Natural killer cell (primary cell): ENCODE measurements around the gene NPAS3. TPM values are rescaled to one million over a fixed set of nuclear protein-coding genes. Genes with fewer than 3 reads are reported as not detected.

ENCODE experiments used
- ATAC-seq, 3 donors: fragments of 150-1000 bp in 2 of 3; fragments of 200-7000 bp in 1 of 3; cut with Tn5 transposase; 1 replicate in 1 of 3; 2 replicates in 2 of 3; pipeline ENCODE4 v1.10.0; 2021; ENCODE audit warnings: mild to moderate bottlenecking in 2 of 3, moderate library complexity in 2 of 3
- DNase-seq, 2 donors: peaks; one replicate each; pipeline versions ENCODE4 v3.0.0 to v3.0.0-alpha.2; 2013 to 2021; ENCODE audit warnings: mixed read lengths in 1 of 2
- H3K27ac ChIP-seq: one replicate; pipeline ENCODE4 v1.5.1; 2013; ENCODE audit warnings: mild to moderate bottlenecking, low read length
- H3K27me3 ChIP-seq: one replicate; pipeline ENCODE4 v1.6.1; 2013; ENCODE audit warnings: low read length; ENCODE audit not compliant: control insufficient read depth, insufficient read depth
- H3K36me3 ChIP-seq: one replicate; pipeline ENCODE4 v1.6.1; 2013; ENCODE audit warnings: low read length; ENCODE audit not compliant: control insufficient read depth, insufficient read depth
- H3K4me1 ChIP-seq: one replicate; pipeline ENCODE4 v1.6.1; 2013; ENCODE audit warnings: low read length; ENCODE audit not compliant: control insufficient read depth, insufficient read depth
- H3K4me3 ChIP-seq: one replicate; pipeline ENCODE4 v1.5.1; 2013; ENCODE audit warnings: low read length
- H3K9me3 ChIP-seq: one replicate; pipeline ENCODE4 v1.6.1; 2013; ENCODE audit warnings: low read length; ENCODE audit not compliant: control insufficient read depth, insufficient read depth
- H3K27ac Mint-ChIP-seq, 2 donors: one replicate each; pipeline ENCODE4 v1.8.0; 2022; ENCODE audit warnings: mild to moderate bottlenecking in 2 of 2, mixed read lengths in 2 of 2, moderate library complexity in 1 of 2
- H3K27me3 Mint-ChIP-seq, 2 donors: one replicate each; pipeline ENCODE4 v1.8.0; 2022; ENCODE audit warnings: low read depth in 2 of 2, mixed read lengths in 2 of 2
- H3K36me3 Mint-ChIP-seq: one replicate; pipeline ENCODE4 v1.8.0; 2022; ENCODE audit warnings: mixed read lengths
- H3K4me1 Mint-ChIP-seq, 2 donors: one replicate each; pipeline ENCODE4 v1.8.0; 2022; ENCODE audit warnings: mixed read lengths in 2 of 2
- H3K4me3 Mint-ChIP-seq: one replicate; pipeline ENCODE4 v1.8.0; 2022; ENCODE audit warnings: mild to moderate bottlenecking, moderate library complexity, mixed read lengths
- H3K9me3 Mint-ChIP-seq, 2 donors: one replicate each; pipeline ENCODE4 v1.8.0; 2022; ENCODE audit warnings: mixed read lengths in 2 of 2
- WGBS: methylation state at CpG from one replicate; pipeline ENCODE4 v1.1.7; 2013; ENCODE audit warnings: missing lambda C conversion rate; ENCODE audit not compliant: insufficient coverage; 5-methylcytosine and 5-hydroxymethylcytosine counted together
- intact Hi-C: fragments of 100-400 bp; cut with micrococcal nuclease; formaldehyde crosslinking; loops from one replicate; pipeline ENCODE4 v1.14.2; 2022
- total RNA-seq, 4 donors: library from RNA; stranded (reverse); fragments of 120-200 nt in 1 of 4; gene quantifications; one replicate each; pipeline versions ENCODE4 v1.2.3 to v1.2.4, GENCODE V29; 2013 to 2022
- TF ChIP-seq, protein P1 (sequence below): fragments of 200-600 bp; IDR thresholded peaks from one replicate; pipeline ENCODE4 v1.8.0; 2022; ENCODE audit warnings: antibody characterized with exemption

NPAS3 gene
- total RNA-seq, 3 donors from 2014 or later (not counting 1 experiment from before 2014, with no cell fraction given): not detected

GRCh38 chr14:33210311-33210710, 271.6 kb downstream of the NPAS3 start:
- TF ChIP-seq, protein P1, sequence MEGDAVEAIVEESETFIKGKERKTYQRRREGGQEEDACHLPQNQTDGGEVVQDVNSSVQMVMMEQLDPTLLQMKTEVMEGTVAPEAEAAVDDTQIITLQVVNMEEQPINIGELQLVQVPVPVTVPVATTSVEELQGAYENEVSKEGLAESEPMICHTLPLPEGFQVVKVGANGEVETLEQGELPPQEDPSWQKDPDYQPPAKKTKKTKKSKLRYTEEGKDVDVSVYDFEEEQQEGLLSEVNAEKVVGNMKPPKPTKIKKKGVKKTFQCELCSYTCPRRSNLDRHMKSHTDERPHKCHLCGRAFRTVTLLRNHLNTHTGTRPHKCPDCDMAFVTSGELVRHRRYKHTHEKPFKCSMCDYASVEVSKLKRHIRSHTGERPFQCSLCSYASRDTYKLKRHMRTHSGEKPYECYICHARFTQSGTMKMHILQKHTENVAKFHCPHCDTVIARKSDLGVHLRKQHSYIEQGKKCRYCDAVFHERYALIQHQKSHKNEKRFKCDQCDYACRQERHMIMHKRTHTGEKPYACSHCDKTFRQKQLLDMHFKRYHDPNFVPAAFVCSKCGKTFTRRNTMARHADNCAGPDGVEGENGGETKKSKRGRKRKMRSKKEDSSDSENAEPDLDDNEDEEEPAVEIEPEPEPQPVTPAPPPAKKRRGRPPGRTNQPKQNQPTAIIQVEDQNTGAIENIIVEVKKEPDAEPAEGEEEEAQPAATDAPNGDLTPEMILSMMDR: no peak
- no peak for DNase-seq
- H3K4me1 Mint-ChIP-seq: no peaks in the 10 kb centered on the region
- Histone ChIP-seq H3K9me3 (peaks cover 5% of the 10 kb centered on the region), H3K4me1 (no peaks in the 10 kb centered on the region), H3K27me3 (no peaks in the 10 kb centered on the region), H3K4me3 (no peak overlapping the region), H3K36me3 (no peaks in the 10 kb centered on the region), H3K27ac (no peak overlapping the region)
- no peak for ATAC-seq
- H3K9me3 Mint-ChIP-seq: peaks cover 3 to 6% of the 10 kb centered on the region in 2 donors
- H3K27ac Mint-ChIP-seq: no peak overlapping the region
- H3K4me3 Mint-ChIP-seq: no peak overlapping the region
- no peaks in the 10 kb centered on the region for H3K27me3 Mint-ChIP-seq
- intact Hi-C loops: no loop called here
- H3K36me3 Mint-ChIP-seq: no peaks in the 10 kb centered on the region

GRCh38 chr14:33218026-33218425, 279.3 kb downstream of the NPAS3 start:
- ATAC-seq (no peak), DNase-seq (no peak)
- 38% methylated on average over 1 of the region's 2 CpGs for WGBS
- Histone ChIP-seq H3K4me1 (no peaks in the 10 kb centered on the region), H3K27me3 (no peaks in the 10 kb centered on the region), H3K36me3 (no peaks in the 10 kb centered on the region), H3K27ac (no peak overlapping the region), H3K4me3 (no peak overlapping the region), H3K9me3 (no peaks in the 10 kb centered on the region)
- Mint-ChIP-seq H3K27me3 (no peaks in the 10 kb centered on the region), H3K4me1 (no peaks in the 10 kb centered on the region), H3K36me3 (no peaks in the 10 kb centered on the region), H3K27ac (no peak overlapping the region), H3K4me3 (no peak overlapping the region), H3K9me3 (peaks cover 2 to 10% of the 10 kb centered on the region in 2 donors)
- TF ChIP-seq, protein P1: no peak
- intact Hi-C loops: no loop called here

- ATAC-seq: no peak
- DNase-seq: no peak
- Mint-ChIP-seq H3K27me3 (no peaks in the 10 kb centered on the region), H3K4me1 (no peaks in the 10 kb centered on the region), H3K27ac (no peak overlapping the region), H3K4me3 (no peak overlapping the region), H3K36me3 (no peaks in the 10 kb centered on the region), H3K9me3 (peaks cover 2 to 8% of the 10 kb centered on the region in 2 donors)
- Histone ChIP-seq H3K36me3 (no peaks in the 10 kb centered on the region), H3K4me3 (no peak overlapping the region), H3K27ac (no peak overlapping the region), H3K27me3 (no peaks in the 10 kb centered on the region), H3K9me3 (no peaks in the 10 kb centered on the region), H3K4me1 (no peaks in the 10 kb centered on the region)
- intact Hi-C loops: no loop called here
- WGBS: 89% methylated on average over 4 of the region's 4 CpGs
- TF ChIP-seq, protein P1: no peak
Observed at GRCh38 chr14:33219957-33220356, 281.3 kb downstream of the NPAS3 start.

- H3K36me3 Mint-ChIP-seq: no peaks in the 10 kb centered on the region
- no peak for ATAC-seq
- H3K27ac Mint-ChIP-seq: no peak overlapping the region
- peaks cover 0 to 4% of the 10 kb centered on the region in 2 donors for H3K9me3 Mint-ChIP-seq
- Histone ChIP-seq H3K9me3 (no peaks in the 10 kb centered on the region), H3K4me1 (no peaks in the 10 kb centered on the region), H3K36me3 (no peaks in the 10 kb centered on the region), H3K27ac (no peak overlapping the region), H3K27me3 (no peaks in the 10 kb centered on the region), H3K4me3 (no peak overlapping the region)
- no peaks in the 10 kb centered on the region for H3K27me3 Mint-ChIP-seq
- 74% methylated on average over 10 of the region's 10 CpGs for WGBS
- intact Hi-C loops: no loop called here
- TF ChIP-seq, protein P1: no peak
- DNase-seq: no peak
- H3K4me3 Mint-ChIP-seq: no peak overlapping the region
- H3K4me1 Mint-ChIP-seq: no peaks in the 10 kb centered on the region
Observed at GRCh38 chr14:33229269-33229929, 290.7 kb downstream of the NPAS3 start.
